AG08396 (cell line): ENCODE measurements around the gene CELA2B.
"Not testable (repeated sequence)": the region's sequence is repeated elsewhere in the genome, so short reads cannot be mapped to it uniquely, and the experiment has no call there.

Experiments used
- DNase-seq: peaks from one replicate; pipeline ENCODE4 v3.0.0; 2012; ENCODE audit warnings: low spot score, mixed read lengths

Gene CELA2B

DNA sequence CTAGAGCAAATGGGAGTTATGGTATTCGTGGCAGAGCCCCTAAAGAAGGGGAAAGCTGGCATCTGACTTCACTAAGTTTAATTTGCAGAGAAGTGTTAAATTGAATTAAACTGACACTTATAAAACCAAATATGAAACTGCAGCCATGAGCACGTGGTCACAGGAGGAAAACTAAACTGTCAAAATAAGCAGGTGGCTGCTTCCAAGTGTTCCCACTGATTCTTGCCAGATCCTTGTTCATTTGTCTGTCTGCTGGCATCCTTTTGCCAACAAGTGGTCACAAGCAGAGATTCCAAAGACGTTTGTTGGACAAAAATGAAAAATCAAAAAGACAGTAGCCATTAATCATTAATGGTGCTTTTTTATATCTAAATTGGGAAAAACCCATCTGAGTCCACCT lies 6.5 kb upstream of the CELA2B start:
- DNase-seq = no peak

DNA sequence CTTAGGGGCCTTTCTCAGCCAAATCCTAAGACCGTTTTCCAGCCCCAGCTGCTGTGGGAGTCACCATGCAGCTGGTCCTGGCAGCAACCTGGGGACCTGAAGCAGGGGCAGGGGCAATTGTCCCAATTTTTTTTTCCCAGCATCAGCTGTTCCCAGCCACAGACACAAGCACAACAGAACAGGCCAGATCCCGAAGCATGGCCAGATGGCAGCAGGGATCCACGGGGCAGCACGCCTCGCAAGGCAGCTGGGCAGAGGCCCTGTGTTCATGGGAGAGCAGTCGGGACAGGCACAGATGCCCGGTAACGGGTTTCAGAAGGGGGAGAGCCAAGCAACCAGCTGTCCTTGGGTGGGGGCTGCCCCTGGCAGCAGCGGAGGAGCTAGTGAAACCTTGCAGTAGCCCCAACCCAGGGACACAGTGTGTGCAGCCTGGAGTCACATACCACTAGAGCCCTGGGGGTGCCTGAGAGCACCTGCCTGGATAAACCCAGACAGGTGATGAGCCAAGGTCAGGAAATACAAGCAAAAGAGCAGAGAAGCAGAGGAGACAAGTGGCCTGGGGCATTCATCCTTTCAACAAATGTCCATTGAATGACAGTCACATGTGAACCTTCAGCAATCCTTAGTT lies 6.0 kb upstream of the CELA2B start:
- not testable (repeated sequence) for DNase-seq

DNA sequence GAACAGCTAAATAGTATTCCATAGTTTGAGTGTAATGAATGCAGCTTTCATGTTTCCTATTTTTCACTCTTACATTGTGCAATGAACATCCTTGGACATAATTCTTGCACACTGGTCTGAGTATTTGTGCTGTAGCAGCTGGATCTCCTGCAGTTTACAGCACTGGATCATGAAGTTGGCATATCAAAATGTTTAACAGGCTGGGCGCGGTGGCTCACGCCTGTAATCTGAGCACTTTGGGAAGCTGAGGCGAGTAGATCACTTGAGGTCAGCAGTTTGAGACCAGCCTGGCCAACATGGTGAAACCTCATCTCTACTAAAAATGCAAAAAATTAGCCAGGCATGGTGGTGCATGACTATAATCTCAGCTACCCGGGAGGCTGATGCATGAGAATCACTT lies 4.8 kb upstream of the CELA2B start:
- DNase-seq = not testable (repeated sequence)

DNA sequence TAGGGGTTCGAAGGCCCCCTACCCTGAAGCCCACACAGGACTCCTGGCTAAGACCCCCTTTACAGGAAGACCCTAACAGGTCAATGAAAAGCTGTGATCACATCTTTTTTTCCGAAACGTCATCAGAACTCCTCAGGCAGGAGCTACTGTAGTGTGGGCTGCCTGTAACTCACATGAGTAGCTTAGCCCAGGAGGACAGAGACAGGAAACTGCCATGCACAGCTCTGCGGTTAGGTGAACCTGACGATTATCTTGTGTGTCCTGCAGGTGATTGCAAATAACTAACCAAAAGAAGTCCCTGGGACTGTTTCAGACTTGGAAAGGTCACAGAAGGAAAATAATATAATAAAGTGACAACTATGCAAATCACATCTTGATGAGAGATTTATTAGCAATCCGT lies 4.2 kb upstream of the CELA2B start:
- not testable (repeated sequence) for DNase-seq

DNA sequence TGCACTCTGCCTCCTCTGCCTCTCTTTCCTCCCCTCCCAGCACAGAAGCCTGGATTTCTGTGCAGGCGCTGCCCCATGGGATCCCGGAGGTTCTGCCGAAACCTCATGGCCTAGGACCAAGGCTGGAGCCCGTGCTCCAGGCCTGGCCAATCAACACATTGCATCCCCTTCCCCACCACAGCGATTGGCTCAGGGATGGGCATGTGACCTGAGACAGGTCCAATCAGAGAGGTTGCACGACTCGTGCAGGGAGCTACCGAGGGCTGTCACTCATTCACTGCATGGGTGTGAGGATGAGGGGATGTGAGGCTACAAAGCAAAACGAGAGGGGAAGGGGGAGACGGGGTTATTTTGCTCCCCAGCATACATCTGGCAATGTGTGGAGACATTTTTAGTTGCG lies 3.3 kb upstream of the CELA2B start:
- no peak for DNase-seq

DNA sequence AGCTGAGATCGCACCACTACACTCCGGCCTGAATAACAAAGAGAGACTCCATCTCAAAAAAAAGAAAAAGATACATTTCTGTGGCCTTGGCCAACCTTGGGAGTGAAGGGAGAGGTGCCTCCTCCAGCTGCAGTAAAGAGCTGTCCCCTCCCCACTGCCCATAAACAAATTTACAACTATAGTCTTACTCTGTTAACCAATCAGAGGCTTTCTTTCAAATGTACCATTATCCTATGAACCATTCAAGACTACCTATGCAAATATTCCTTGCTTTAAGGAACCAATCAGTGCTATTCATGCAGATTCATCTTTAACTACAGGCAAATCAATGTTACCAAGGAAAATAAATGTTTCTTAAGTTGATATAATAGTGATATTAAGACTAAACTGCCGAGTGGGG lies 1.0 kb downstream of the CELA2B start:
- DNase-seq = no peak

DNA sequence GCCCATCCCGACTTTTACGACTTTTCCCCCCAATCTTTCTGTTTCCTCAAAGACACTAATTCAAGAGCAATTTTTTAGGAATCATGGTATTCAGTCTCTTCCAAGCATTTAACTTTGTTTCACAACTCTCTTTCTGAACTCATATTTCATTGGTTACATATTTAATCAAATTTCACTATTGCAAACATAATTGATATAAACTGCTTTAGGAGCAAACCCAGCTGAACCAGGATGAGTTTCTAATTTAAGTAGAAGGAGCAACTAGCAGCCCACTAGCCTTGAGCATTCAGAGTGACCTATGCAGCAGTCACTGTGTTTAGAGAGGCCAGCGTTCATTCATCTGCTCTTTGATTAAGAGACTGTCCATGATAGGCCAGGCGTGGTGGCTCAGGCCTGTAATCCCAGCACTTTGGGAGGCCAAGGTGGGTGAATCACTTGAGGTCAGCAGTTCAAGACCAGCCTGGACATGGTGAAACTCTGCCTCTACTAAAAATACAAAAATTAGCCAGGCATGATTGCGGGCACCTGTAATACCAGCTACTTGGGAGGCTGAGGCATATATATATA lies 1.8 kb downstream of the CELA2B start:
- no peak for DNase-seq

DNA sequence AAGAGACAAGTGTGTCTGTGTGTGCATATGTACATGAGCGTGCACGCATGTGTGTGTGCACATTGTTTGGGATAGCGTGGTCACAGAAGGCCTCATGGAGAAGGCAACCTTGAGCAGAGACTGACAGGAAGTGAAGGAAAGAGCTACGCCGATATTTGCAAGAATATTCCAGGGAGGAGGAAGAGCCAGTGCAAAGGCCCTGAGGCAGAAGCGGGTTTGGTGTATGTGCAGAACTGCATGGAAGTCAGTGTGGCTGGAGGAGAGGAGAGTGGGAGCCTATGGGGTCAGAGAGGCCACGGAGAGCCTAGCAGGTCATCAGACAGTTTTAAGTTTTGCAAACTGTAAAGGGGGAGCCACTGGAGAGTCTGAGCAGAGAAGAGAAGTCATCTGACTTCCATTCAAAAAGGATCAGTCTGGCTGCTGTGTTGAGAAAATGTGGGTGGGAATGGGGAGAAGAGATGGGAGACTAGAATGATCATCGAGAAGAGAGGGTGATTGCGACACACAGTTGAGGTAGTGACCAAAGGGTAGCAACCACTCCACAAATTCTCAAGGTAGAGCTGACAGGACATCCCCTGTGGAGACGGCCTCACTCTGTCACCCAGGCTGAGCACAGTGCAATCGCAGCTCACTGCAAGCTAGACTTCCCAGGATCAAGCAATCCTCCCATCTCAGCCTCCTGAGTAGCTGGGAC lies 3.9 kb downstream of the CELA2B start:
- DNase-seq = no peak

DNA sequence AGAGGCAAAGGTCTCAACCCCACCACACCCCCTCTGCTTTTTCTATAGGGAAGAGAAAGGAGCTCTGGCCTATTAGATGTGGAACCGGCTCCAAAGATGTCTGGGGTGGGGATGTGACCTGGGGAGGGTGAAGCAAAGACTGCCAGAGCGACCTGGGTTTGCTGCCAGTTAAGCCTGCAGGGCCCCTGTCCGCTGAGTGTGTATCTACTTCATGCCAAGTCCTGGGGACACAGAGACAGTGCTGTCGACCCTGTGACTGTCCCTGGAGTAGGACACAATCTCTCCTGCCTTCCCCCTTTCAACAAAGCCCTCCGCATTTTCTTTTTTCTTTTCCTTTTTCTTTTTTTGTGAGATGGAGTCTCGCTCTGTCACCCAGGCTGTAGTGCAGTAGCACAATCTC lies 6.6 kb downstream of the CELA2B start:
- DNase-seq = not testable (repeated sequence)

DNA sequence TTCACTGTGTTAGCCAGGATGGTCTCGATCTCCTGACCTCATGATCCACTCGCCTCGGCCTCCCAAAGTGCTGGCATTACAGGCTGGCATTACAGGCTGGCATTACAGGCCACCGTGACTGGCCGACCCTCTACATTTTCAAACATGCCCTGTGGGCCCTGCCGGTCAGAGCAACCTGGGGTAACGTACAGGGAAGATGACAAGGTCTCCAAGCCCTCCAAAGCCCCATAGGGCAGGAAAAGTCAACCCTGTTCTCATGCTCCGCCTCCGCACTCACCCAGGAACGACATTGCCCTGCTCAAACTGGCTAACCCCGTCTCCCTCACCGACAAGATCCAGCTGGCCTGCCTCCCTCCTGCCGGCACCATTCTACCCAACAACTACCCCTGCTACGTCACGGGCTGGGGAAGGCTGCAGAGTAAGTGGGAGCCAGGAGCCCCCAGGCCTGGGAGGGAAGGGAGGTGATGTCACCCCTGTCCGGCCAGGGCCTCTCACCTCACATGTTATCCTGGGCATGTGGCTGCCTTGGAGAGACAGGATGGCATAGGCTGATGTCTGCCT lies 7.2 kb downstream of the CELA2B start:
- not testable (repeated sequence) for DNase-seq

DNA sequence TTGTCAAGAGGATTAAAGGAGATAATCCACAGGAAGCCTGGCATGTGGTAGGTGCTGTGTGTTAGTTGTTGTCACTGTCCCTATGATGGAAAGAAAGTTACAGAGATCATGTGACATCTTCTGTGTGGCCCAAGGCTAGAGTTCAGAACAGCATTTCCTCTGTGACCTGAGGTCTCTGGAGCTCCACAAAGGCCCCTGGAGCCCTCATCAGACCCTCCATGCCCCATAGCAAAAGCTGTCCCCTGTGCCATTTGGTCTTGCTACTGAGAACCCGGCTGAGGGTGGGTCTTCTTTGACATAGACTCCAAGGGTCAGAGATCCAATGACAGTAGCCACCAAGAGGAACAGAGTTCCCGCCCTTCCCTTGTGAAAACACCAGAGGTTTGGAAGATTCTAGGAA lies 8.1 kb downstream of the CELA2B start:
- no peak for DNase-seq

DNA sequence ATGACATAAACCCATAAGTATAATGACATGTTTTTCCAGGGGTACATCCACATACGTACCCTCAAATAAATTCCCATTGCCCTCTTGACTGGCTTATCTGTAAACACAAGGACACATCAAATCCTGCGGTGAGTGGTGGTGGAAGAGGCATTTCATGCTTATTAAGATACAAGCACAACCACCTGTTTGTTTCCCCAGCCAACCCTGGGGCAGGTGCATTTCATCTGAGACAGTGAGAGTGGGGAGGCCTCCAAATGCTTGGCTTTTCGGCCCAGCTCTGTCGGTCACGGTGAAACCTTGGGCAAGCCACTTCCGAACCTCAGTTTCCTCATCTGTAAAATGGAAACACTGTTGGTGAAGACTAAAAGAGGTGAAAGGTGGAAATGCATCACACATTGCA lies 8.5 kb downstream of the CELA2B start:
- DNase-seq = not testable (repeated sequence)

DNA sequence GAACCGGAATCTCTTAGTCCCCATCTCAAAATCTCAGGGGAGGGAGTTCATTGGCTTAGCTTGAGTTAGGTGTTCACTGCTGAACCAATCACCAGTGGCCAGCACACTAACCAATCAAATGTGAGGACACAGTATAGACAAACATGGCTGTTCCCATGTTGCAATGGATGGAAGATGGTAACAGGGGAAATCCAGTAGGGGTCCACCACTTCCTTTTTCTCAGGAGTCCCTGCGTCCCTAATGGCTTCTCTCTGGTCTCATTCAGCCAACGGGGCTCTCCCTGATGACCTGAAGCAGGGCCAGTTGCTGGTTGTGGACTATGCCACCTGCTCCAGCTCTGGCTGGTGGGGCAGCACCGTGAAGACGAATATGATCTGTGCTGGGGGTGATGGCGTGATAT lies 9.7 kb downstream of the CELA2B start:
- DNase-seq = no peak

DNA sequence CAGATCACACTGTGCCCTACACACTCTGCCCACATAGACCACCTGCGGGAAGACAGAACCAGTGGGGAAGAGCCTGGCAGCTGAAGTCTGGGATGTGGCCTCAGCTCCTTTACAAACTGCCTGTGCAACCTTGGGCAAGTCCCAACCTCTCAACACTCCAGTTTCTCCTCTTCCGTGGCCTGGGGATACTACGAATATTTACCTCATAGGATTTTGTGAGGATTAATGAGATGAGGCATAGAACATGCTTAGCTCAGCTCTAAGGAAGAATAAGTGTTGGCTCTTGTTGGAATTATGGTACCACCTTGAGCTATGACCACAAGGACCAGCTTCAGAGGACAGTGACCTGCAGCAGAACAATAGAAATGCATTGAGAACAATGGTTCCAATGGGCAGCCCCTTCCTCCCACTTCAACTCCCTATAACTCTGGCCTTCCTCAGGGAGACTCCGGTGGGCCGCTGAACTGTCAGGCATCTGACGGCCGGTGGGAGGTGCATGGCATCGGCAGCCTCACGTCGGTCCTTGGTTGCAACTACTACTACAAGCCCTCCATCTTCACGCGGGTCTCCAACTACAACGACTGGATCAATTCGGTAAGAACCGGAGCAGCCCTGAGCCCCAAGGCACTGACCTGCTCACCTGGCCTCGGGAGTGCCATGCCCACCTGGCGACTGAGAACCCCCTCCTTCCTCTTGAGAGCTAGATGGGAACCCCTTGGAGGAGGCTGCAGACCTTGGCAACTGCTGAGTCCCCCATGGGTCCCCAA lies 11.1 kb downstream of the CELA2B start:
- DNase-seq = not testable (repeated sequence)

DNA sequence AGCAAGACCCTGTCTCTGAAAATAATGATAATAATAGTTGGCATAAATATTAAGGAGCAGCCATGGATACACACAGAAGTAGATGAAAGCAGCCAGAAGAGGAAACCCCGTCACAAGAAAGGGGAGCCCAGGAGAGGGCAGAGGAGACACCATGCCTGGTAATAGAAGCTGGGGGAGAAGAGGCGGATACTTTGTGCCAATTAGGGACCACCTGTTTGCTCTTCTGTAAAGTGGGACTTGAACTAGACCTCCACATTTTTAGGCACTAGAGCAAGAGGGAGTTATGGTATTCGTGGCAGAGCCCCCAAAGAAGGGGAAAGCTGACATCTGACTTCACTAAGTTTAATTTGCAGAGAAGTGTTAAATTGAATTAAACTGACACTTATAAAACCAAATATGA lies 12.5 kb downstream of the CELA2B start:
- no peak for DNase-seq

DNA sequence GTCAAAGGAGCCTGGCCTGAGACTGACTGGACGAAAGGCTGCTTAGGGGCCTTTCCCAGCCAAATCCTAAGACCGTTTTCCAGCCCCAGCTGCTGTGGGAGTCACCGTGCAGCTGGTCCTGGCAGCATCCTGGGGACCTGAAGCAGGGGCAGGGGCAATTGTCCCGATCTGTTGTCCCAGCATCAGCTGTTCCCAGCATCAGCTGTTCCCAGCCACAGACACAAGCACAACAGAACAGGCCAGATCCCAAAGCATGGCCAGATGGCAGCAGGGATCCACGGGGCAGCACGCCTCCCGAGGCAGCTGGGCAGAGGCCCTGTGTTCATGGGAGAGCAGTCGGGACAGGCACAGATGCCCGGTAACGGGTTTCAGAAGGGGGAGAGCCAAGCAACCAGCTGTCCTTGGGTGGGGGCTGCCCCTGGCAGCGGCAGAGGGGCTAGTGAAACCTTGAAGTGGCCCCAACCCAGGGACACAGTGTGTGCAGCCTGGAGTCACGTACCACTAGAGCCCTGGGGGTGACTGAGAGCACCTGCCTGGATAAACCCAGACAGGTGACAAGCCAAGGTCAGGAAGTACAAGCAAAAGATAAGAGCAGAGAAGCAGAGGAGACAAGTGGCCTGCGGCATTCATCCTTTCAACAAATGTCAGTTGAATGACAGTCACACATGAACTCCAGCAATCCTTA lies 13.3 kb downstream of the CELA2B start:
- DNase-seq = no peak

DNA sequence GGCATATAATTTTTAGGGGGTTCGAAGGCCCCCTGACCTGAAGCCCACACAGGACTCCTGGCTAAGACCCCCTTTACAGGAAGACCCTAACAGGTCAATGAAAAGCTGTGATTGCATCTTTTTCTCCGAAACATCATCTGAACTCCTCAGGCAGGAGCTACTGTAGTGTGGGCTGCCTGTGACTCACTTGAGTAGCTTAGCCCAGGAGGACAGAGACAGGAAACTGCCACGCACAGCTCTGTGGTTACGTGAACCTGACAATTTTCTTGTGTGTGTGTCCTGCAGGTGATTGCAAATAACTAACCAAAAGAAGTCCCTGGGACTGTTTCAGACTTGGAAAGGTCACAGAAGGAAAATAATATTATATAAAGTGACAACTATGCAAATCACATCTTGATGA lies 15.1 kb downstream of the CELA2B start:
- DNase-seq = not testable (repeated sequence)

DNA sequence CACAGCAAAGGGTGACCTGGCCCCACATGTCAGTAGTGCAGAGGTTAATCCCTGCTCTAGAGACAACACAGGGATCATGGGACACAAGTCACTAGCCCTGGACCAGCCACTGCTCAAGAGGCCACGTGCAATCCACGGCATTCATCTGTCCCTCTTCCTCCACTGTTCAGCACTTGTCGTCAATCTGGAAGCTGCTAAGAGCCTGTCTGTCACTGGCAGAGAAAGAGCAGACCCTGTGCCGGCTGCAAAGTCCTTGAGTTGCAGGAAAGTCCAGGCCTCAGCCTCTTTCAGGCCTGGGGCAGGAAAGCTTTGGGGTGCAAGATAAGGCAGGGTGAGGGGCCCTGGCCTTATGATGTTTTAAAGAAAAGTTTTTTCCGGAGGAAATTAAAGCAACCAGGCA lies 16.7 kb downstream of the CELA2B start:
- DNase-seq = no peak

DNA sequence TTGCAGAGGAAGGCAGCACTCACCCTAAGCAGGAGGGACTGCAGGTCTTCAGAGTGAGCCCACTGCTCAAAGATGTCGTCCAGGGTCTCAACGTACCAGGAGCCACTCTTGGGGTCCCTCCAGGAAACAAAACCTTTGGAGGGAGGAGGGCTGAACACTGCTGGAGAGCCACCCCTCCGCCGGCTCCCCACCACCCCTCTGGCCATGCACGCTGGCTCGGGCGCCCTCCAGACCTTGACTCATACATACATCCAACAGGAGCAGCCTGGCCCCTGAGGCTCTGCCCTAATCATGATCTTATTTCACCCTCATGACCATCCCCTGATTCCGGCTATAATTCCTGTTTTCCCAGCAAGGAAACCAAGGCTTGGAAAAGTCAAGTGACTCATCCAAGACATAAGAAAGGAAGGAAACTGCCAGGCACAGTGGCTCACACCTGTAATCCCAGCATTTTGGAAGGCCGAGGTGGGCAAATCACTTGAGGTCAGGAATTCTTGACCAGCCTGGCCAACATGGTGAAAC lies 18.0 kb downstream of the CELA2B start:
- no peak for DNase-seq

DNA sequence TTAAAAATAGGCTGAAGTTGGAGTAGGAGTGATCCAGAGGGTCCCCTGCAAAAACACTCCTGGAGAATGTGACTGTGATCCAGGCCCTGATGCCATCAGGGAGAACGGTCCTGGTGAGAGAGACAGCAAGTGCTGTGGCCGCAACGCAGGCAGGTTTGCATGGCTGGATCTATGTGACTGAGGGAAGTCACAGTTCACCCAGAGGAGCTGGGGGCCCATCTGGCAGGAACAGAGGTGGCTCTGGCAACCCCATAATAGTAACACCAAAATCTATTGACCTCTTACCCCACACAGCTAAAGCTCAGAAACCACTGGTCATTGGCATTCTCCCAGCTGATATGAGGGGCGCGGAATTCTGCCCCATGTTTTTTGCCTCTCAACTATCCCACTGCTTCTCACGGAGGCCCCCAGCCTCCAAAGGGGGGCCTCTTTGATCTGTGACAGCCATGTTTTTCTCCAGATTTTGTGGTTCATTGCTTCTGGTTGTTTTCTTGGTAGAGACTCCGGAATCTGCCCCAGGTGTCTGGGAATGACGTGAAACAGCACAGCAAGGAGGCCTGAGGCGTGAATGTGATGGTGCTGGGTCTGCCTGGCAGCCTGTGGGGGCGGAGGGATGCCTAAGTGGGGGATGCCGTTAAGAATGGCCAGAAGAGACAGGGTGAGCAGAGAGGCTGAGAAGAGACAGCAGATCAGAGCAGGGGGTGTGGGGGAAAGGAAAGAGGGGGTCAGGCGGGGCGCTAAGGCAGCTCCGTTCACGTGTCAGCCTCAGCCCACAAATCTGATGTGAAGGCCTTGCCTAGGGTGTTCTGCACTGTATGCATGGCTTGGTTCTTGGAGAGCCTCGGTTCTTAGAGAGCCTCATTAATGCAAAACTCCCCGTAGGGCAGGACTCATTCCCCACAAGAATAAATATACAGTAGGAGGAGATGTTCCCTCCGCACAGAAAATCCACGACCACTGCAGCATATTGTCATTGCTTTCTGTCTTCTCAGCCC lies 24.6 kb downstream of the CELA2B start:
- no peak for DNase-seq
